Liver (tissue), 3 donors: ENCODE measurements around the gene PSMB2.

Experiments used
- FOXA1 ChIP-seq: IDR thresholded peaks from 2 replicates; pipeline ENCODE4 v1.6.1; 2016; ENCODE audit warnings: antibody characterized with exemption
- MAX ChIP-seq: IDR thresholded peaks from 2 replicates; pipeline ENCODE4 v1.6.1; 2016; ENCODE audit warnings: antibody characterized with exemption
- RXRA ChIP-seq, 2 donors: IDR thresholded peaks; 2 replicates each; pipeline ENCODE4 v1.6.1; 2017 to 2018; ENCODE audit warnings: antibody characterized with exemption in 2 of 2, mild to moderate bottlenecking in 1 of 2
- TAF1 ChIP-seq: conservative IDR thresholded peaks from 2 replicates; pipeline ENCODE4 v1.6.1; 2016; ENCODE audit warnings: antibody characterized with exemption, mild to moderate bottlenecking
- YY1 ChIP-seq: IDR thresholded peaks from 2 replicates; pipeline ENCODE4 v1.6.1; 2016; ENCODE audit warnings: antibody characterized with exemption, mild to moderate bottlenecking
- ZBTB33 ChIP-seq: IDR thresholded peaks from 2 replicates; pipeline ENCODE4 v1.6.1; 2016; ENCODE audit warnings: antibody characterized with exemption
- TF ChIP-seq, protein P1 (sequence below): IDR thresholded peaks from 2 replicates; pipeline ENCODE4 v1.6.1; 2016; ENCODE audit warnings: antibody characterized with exemption, mild to moderate bottlenecking
- TF ChIP-seq, protein P2 (sequence below): fragments of 150-350 bp; IDR thresholded peaks from 2 replicates; pipeline ENCODE4 v1.5.1; 2017; ENCODE audit warnings: improper control_type of control experiment, low read depth, low read length; ENCODE audit not compliant: missing input control
- TF ChIP-seq, protein P3 (sequence below): IDR thresholded peaks from 2 replicates; pipeline ENCODE4 v1.6.1; 2016; ENCODE audit warnings: antibody characterized with exemption
- donor health status: healthy.
- donor health status: healthy.

DNA sequence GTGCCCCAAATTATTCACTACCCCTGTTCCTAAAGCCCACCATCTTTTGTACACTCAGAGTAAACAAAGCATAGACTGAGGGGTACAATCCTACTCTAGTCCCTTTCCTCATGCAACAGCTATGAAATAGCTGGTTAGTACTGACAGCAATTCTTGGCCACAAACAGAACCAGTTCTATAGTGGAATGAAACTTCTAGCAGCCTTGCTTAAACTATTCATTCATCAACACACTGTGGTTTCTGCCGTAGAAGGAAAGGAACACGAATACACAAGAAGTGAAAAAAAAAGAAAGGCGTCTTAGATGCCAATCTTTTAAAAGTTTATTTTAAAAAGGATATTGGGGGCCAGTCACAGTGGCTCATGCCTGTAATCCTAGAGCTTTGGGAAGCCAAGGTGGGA lies 9.9 kb downstream of the PSMB2 start:
- TF ChIP-seq MAX: no peak
- TF ChIP-seq, protein P1, sequence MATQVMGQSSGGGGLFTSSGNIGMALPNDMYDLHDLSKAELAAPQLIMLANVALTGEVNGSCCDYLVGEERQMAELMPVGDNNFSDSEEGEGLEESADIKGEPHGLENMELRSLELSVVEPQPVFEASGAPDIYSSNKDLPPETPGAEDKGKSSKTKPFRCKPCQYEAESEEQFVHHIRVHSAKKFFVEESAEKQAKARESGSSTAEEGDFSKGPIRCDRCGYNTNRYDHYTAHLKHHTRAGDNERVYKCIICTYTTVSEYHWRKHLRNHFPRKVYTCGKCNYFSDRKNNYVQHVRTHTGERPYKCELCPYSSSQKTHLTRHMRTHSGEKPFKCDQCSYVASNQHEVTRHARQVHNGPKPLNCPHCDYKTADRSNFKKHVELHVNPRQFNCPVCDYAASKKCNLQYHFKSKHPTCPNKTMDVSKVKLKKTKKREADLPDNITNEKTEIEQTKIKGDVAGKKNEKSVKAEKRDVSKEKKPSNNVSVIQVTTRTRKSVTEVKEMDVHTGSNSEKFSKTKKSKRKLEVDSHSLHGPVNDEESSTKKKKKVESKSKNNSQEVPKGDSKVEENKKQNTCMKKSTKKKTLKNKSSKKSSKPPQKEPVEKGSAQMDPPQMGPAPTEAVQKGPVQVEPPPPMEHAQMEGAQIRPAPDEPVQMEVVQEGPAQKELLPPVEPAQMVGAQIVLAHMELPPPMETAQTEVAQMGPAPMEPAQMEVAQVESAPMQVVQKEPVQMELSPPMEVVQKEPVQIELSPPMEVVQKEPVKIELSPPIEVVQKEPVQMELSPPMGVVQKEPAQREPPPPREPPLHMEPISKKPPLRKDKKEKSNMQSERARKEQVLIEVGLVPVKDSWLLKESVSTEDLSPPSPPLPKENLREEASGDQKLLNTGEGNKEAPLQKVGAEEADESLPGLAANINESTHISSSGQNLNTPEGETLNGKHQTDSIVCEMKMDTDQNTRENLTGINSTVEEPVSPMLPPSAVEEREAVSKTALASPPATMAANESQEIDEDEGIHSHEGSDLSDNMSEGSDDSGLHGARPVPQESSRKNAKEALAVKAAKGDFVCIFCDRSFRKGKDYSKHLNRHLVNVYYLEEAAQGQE: no peak
- TF ChIP-seq, protein P2, sequence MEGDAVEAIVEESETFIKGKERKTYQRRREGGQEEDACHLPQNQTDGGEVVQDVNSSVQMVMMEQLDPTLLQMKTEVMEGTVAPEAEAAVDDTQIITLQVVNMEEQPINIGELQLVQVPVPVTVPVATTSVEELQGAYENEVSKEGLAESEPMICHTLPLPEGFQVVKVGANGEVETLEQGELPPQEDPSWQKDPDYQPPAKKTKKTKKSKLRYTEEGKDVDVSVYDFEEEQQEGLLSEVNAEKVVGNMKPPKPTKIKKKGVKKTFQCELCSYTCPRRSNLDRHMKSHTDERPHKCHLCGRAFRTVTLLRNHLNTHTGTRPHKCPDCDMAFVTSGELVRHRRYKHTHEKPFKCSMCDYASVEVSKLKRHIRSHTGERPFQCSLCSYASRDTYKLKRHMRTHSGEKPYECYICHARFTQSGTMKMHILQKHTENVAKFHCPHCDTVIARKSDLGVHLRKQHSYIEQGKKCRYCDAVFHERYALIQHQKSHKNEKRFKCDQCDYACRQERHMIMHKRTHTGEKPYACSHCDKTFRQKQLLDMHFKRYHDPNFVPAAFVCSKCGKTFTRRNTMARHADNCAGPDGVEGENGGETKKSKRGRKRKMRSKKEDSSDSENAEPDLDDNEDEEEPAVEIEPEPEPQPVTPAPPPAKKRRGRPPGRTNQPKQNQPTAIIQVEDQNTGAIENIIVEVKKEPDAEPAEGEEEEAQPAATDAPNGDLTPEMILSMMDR: no peak
- TF ChIP-seq, protein P3, sequence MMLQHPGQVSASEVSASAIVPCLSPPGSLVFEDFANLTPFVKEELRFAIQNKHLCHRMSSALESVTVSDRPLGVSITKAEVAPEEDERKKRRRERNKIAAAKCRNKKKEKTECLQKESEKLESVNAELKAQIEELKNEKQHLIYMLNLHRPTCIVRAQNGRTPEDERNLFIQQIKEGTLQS: no peak
- TF ChIP-seq ZBTB33: no peak
- no peak for TF ChIP-seq TAF1
- TF ChIP-seq RXRA (IDR thresholded peaks at IDR 0.05): no peak
- TF ChIP-seq YY1: no peak
- TF ChIP-seq FOXA1: no peak
